Neuronal stem cell (in vitro differentiated cells): Measurements from ENCODE around the gene TOM1.

Experiments
- DNase-seq: peaks from one replicate; pipeline ENCODE4 v3.0.0-alpha.2; 2013; ENCODE audit warnings: low spot score
- H2AFZ ChIP-seq: one replicate; pipeline ENCODE4 v1.6.1; 2013; ENCODE audit warnings: mild to moderate bottlenecking, low read length, inconsistent platforms
- H2AK5ac ChIP-seq: 2 replicates; pipeline ENCODE4 v1.6.1; 2013; ENCODE audit warnings: low read depth, mild to moderate bottlenecking, inconsistent platforms, low read length, moderate library complexity, mixed read lengths
- H2BK120ac ChIP-seq: 2 replicates; pipeline ENCODE4 v1.6.1; 2013; ENCODE audit warnings: low read depth, mild to moderate bottlenecking, inconsistent platforms, low read length, moderate library complexity, mixed read lengths
- H2BK12ac ChIP-seq: one replicate; pipeline ENCODE4 v1.6.1; 2013; ENCODE audit warnings: low read length, inconsistent platforms
- H2BK15ac ChIP-seq: 2 replicates; pipeline ENCODE4 v1.6.1; 2013; ENCODE audit warnings: mild to moderate bottlenecking, low read length, inconsistent platforms, mixed read lengths
- H2BK5ac ChIP-seq: one replicate; pipeline ENCODE4 v1.6.1; 2013; ENCODE audit warnings: inconsistent platforms, mild to moderate bottlenecking, low read length, moderate library complexity
- H3K14ac ChIP-seq: one replicate; pipeline ENCODE4 v1.6.1; 2013; ENCODE audit warnings: low read length, inconsistent platforms
- H3K18ac ChIP-seq: 2 replicates; pipeline ENCODE4 v1.6.1; 2013; ENCODE audit warnings: low read length, inconsistent platforms
- H3K23ac ChIP-seq: 2 replicates; pipeline ENCODE4 v1.6.1; 2013; ENCODE audit warnings: low read depth, mild to moderate bottlenecking, mixed read lengths, low read length, inconsistent platforms; ENCODE audit not compliant: poor library complexity
- H3K27ac ChIP-seq: replicated peaks from 3 replicates; pipeline ENCODE4 v1.5.1; 2013; ENCODE audit warnings: low read length, inconsistent platforms
- H3K27me3 ChIP-seq, 3 experiments: 2 replicates each; pipeline ENCODE4 v1.6.1; 2013; ENCODE audit warnings: low read length in 3 of 3, mild to moderate bottlenecking in 2 of 3, inconsistent platforms in 1 of 3, low read depth in 1 of 3, mixed read lengths in 1 of 3, moderate library complexity in 1 of 3; ENCODE audit not compliant: control insufficient read depth in 3 of 3, insufficient read depth in 3 of 3
- H3K36me3 ChIP-seq, 2 donors: replicated peaks in 1 of 2; 2 replicates each; pipeline ENCODE4 v1.6.1; 2013; ENCODE audit warnings: low read length in 2 of 2; ENCODE audit not compliant: control insufficient read depth in 2 of 2, insufficient read depth in 2 of 2
- H3K4ac ChIP-seq: 2 replicates; pipeline ENCODE4 v1.6.1; 2013; ENCODE audit warnings: inconsistent platforms, mild to moderate bottlenecking, low read length, moderate library complexity
- H3K4me1 ChIP-seq, 2 donors: 1 replicate in 1 of 2; 2 replicates in 1 of 2; pipeline ENCODE4 v1.6.1; 2013; ENCODE audit warnings: low read length in 2 of 2, low read depth in 1 of 2; ENCODE audit not compliant: control insufficient read depth in 2 of 2, insufficient read depth in 1 of 2
- H3K4me2 ChIP-seq: one replicate; pipeline ENCODE4 v1.6.1; 2013; ENCODE audit warnings: mild to moderate bottlenecking, low read length, inconsistent platforms; ENCODE audit not compliant: insufficient read depth, poor library complexity, severe bottlenecking
- H3K4me3 ChIP-seq, 2 donors: 2 replicates each; pipeline ENCODE4 v1.5.1; 2013; ENCODE audit warnings: low read length in 2 of 2, mild to moderate bottlenecking in 2 of 2, inconsistent platforms in 1 of 2, moderate library complexity in 1 of 2
- H3K79me1 ChIP-seq: one replicate; pipeline ENCODE4 v1.6.1; 2013; ENCODE audit warnings: low read depth, mild to moderate bottlenecking, inconsistent platforms, low read length, moderate library complexity
- H3K9ac ChIP-seq: one replicate; pipeline ENCODE4 v1.6.1; 2013; ENCODE audit warnings: mild to moderate bottlenecking, low read depth, low read length, inconsistent platforms; ENCODE audit not compliant: poor library complexity
- H3K9me3 ChIP-seq, 2 donors: replicated peaks in 1 of 2; 2 replicates each; pipeline versions ENCODE3 to v1.6.1; 2013; ENCODE audit warnings: low read length in 2 of 2, mild to moderate bottlenecking in 2 of 2, inconsistent platforms in 1 of 2, low read depth in 1 of 2, mixed read lengths in 1 of 2, moderate library complexity in 1 of 2; ENCODE audit not compliant: control insufficient read depth in 2 of 2, insufficient read depth in 1 of 2
- H4K8ac ChIP-seq: one replicate; pipeline ENCODE4 v1.6.1; 2013; ENCODE audit warnings: low read depth, mild to moderate bottlenecking, inconsistent platforms, low read length, moderate library complexity
- H4K91ac ChIP-seq: one replicate; pipeline ENCODE4 v1.6.1; 2013; ENCODE audit warnings: low read length, low read depth, mild to moderate bottlenecking, inconsistent platforms; ENCODE audit not compliant: poor library complexity
- WGBS, 2 donors: extraction: QIAGEN DNeasy Blood & Tissue Kit; methylation state at CpG; one replicate each; pipeline ENCODE4 v1.1.7; 2013; ENCODE audit warnings: missing lambda C conversion rate in 2 of 2, mixed read lengths in 1 of 2; ENCODE audit not compliant: insufficient read length in 2 of 2, insufficient replicate concordance in 1 of 2; ENCODE audit errors: extremely low coverage in 2 of 2; 5-methylcytosine and 5-hydroxymethylcytosine counted together

Gene TOM1

GRCh38 chr22:35335468-35335867, 35.8 kb downstream of the TOM1 start:
- Histone ChIP-seq H3K4me2 (no peak overlapping the region), H2BK5ac (no peak overlapping the region), H3K79me1 (no peaks in the 10 kb centered on the region), H4K91ac (no peak overlapping the region), H4K8ac (no peak overlapping the region), H3K27ac (no peak overlapping the region), H2BK12ac (no peak overlapping the region), H2BK15ac (no peak overlapping the region), H3K9ac (peak overlapping the region; percentile 55), H3K27me3 (no peaks in the 10 kb centered on the region), H3K4me1 (peaks cover 0 to 12% of the 10 kb centered on the region in 2 donors), H3K4me3 (peak overlapping the region in 1 of 2 donors; percentile 0), H3K18ac (peak overlapping the region; percentile 23), H3K14ac (no peak overlapping the region), H2AK5ac (no peak overlapping the region), H2BK120ac (no peak overlapping the region), H3K36me3 (peaks cover 27 to 46% of the 10 kb centered on the region in 2 donors), H2AFZ (no peak overlapping the region), H3K23ac (no peak overlapping the region), H3K9me3 (peaks cover 0 to 2% of the 10 kb centered on the region in 2 donors), H3K4ac (no peak overlapping the region)
- WGBS, 2 donors, result no CpG with 5 or more reads among the region's 7 CpGs
- DNase-seq, result no peak

DNA sequence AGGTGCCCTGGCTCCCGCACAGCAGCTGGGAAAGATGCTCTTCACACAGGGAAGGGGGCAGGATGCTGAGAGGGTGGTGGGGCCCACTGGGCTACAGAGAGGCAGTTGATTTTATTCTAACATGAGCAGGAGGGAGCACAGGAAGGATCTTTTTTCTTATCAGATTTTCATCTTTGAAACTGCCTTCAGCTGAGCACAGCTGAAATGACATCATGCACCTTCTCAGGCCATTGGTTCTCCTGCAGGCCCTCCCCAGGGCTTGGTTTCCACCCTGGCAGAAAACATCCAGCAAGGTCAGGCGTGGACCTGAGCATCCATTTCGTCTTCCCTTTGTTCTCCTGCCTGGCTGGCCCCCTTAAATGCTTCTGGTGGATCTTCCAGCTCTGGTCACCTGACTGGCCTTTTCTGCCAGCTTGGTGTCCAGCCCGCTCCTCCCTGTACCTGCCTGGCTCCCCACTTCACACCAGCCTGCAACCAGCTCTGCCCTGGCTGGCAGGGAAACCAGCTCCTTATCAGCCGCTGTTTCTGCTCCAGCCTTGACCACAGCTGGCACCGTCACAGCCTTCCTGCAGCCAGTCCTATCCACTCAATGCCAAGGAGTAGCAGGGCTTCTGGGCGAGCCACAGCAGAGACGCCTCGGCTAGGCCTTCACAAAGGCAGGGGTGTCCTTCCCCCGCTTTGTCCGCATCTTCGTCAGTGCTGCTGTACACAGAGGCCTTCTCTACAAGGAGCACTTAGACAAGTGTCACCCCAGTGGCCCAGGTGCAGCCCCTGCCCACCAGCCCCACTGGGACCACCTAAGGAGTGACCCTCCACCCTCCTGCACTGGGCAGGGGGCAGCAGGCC, 36.5 kb downstream of the TOM1 start:
- H2AFZ ChIP-seq, result no peak overlapping the region
- H3K36me3 ChIP-seq, result peaks cover 28 to 46% of the 10 kb centered on the region in 2 donors
- H3K4ac ChIP-seq, result peak overlapping the region; percentile 31
- no CpG with 5 or more reads among the region's 12 CpGs for WGBS, 2 donors
- H3K27me3 ChIP-seq, result no peaks in the 10 kb centered on the region
- peak overlapping the region; percentile 55 for H3K9ac ChIP-seq
- no peak overlapping the region for H2BK12ac ChIP-seq
- H3K4me2 ChIP-seq, result no peak overlapping the region
- H3K18ac ChIP-seq, result peak overlapping the region; percentile 19
- H3K79me1 ChIP-seq, result no peaks in the 10 kb centered on the region
- H2BK5ac ChIP-seq, result no peak overlapping the region
- peak overlapping the region; percentile 41 for H2BK15ac ChIP-seq
- no peak for DNase-seq
- H4K91ac ChIP-seq, result no peak overlapping the region
- H3K4me1 ChIP-seq, result peaks cover 0 to 12% of the 10 kb centered on the region in 2 donors
- H4K8ac ChIP-seq, result no peak overlapping the region
- H3K4me3 ChIP-seq, result no peak overlapping the region
- H2BK120ac ChIP-seq, result no peak overlapping the region
- H3K9me3 ChIP-seq, result peaks cover 0 to 2% of the 10 kb centered on the region in 2 donors
- H3K27ac ChIP-seq, result no peak overlapping the region
- H3K23ac ChIP-seq, result no peak overlapping the region
- H2AK5ac ChIP-seq, result no peak overlapping the region
- no peak overlapping the region for H3K14ac ChIP-seq

GRCh38 chr22:35337932-35338331, 38.2 kb downstream of the TOM1 start:
- H2BK15ac ChIP-seq, result no peak overlapping the region
- H2BK5ac ChIP-seq, result no peak overlapping the region
- no peak overlapping the region for H3K14ac ChIP-seq
- H3K4me3 ChIP-seq, result no peak overlapping the region
- no peak overlapping the region for H2BK12ac ChIP-seq
- H3K23ac ChIP-seq, result no peak overlapping the region
- H4K8ac ChIP-seq, result no peak overlapping the region
- no peak overlapping the region for H3K4me2 ChIP-seq
- DNase-seq, result no peak
- no peak overlapping the region for H3K4ac ChIP-seq
- H3K27me3 ChIP-seq, result no peaks in the 10 kb centered on the region
- H2AFZ ChIP-seq, result no peak overlapping the region
- peaks cover 0 to 2% of the 10 kb centered on the region in 2 donors for H3K9me3 ChIP-seq
- H3K4me1 ChIP-seq, result peaks cover 0 to 12% of the 10 kb centered on the region in 2 donors
- peaks cover 29 to 46% of the 10 kb centered on the region in 2 donors for H3K36me3 ChIP-seq
- no peaks in the 10 kb centered on the region for H3K79me1 ChIP-seq
- H3K27ac ChIP-seq, result peak overlapping the region; percentile 37
- peak overlapping the region; percentile 32 for H4K91ac ChIP-seq
- no CpG with 5 or more reads among the region's 4 CpGs for WGBS, 2 donors
- H3K18ac ChIP-seq, result peak overlapping the region; percentile 81
- H3K9ac ChIP-seq, result no peak overlapping the region
- peak overlapping the region; percentile 79 for H2AK5ac ChIP-seq
- H2BK120ac ChIP-seq, result no peak overlapping the region

DNA sequence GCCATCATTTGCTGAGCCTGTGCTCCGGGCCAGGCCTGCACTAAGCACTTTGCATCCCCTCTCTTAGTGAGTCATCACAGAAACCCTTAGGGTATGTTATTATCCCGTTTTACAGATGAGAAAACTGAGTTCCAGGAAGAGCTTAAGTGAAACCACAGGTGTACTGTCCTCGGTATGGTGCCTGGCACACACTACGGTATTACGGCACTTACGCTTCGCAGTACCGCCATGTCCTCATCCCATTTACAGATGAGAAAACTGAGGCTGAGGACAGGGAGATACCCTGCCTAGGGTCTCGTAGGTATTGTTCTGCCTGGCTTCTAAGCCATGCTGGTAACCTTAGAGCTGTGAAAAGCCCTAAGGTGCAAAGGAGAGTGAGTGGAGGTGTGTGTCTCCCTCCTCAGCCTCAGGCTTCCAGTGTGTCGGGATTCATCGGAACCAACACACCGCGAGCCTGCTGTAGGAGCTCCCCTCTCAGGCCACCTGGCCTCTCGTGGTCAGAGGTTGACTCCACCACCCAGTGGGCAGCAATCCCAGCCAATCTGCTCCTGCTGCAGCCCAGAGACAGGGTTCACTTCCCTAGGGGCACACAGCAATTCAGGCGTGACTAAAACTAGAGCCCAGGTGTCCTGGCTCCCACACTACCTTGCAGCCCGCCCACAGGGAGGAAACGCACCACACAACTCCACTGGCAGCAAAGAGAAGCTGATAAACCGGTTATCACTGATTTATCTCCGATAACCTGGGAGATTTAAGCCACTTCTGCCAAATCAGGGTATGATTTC, 41.6 kb downstream of the TOM1 start:
- H3K4me1 ChIP-seq, result peaks cover 0 to 12% of the 10 kb centered on the region in 2 donors
- H4K91ac ChIP-seq, result peak overlapping the region; percentile 45
- H2BK12ac ChIP-seq, result no peak overlapping the region
- H3K27ac ChIP-seq, result no peak overlapping the region
- H2AK5ac ChIP-seq, result no peak overlapping the region
- H3K18ac ChIP-seq, result no peak overlapping the region
- H2AFZ ChIP-seq, result no peak overlapping the region
- H3K36me3 ChIP-seq, result peaks cover 16 to 22% of the 10 kb centered on the region in 2 donors
- H2BK15ac ChIP-seq, result no peak overlapping the region
- peaks cover 0 to 8% of the 10 kb centered on the region in 2 donors for H3K9me3 ChIP-seq
- no peak overlapping the region for H3K9ac ChIP-seq
- no peak overlapping the region for H3K4me3 ChIP-seq
- H3K23ac ChIP-seq, result no peak overlapping the region
- no CpG with 5 or more reads among the region's 19 CpGs for WGBS, 2 donors
- no peak overlapping the region for H2BK5ac ChIP-seq
- no peaks in the 10 kb centered on the region for H3K79me1 ChIP-seq
- DNase-seq, result no peak
- no peak overlapping the region for H2BK120ac ChIP-seq
- H3K14ac ChIP-seq, result no peak overlapping the region
- no peak overlapping the region for H4K8ac ChIP-seq
- H3K4me2 ChIP-seq, result no peak overlapping the region
- H3K4ac ChIP-seq, result no peak overlapping the region
- H3K27me3 ChIP-seq, result peaks cover 0 to 2% (median 0%) of the 10 kb centered on the region in 3 experiments
